GM19035 (cell line): ENCODE measurements around the gene TEAD1.

Experiments used
- ATAC-seq: cut with Tn5 transposase; IDR thresholded peaks from one replicate; pipeline ENCODE4 v1.9.1; 2021; ENCODE audit not compliant: unreplicated experiment

Gene TEAD1

GRCh38 chr11:12968826-12969225 is 294.6 kb downstream of the TEAD1 start:
- no peak for ATAC-seq

- ATAC-seq: no peak
Observed at GRCh38 chr11:12971955-12972354, 297.7 kb downstream of the TEAD1 start.

- ATAC-seq: no peak
Observed at GRCh38 chr11:12973528-12974181, 299.4 kb downstream of the TEAD1 start.

GRCh38 chr11:12975195-12975594 is 301.0 kb downstream of the TEAD1 start:
- ATAC-seq: no peak

GRCh38 chr11:12979928-12980689 is 305.9 kb downstream of the TEAD1 start:
- no peak for ATAC-seq

- no peak for ATAC-seq
Observed at GRCh38 chr11:12981676-12982522, 307.7 kb downstream of the TEAD1 start.

GRCh38 chr11:12983336-12983735 is 309.1 kb downstream of the TEAD1 start:
- ATAC-seq: no peak

- no peak for ATAC-seq
Observed at GRCh38 chr11:12986194-12986898, 312.1 kb downstream of the TEAD1 start.

GRCh38 chr11:12989428-12990161 is 315.4 kb downstream of the TEAD1 start:
- ATAC-seq: no peak

GRCh38 chr11:12990162-12990480 is 315.9 kb downstream of the TEAD1 start:
- ATAC-seq: no peak

GRCh38 chr11:12991426-12991825 is 317.2 kb downstream of the TEAD1 start:
- no peak for ATAC-seq

- ATAC-seq: no peak
Observed at GRCh38 chr11:12993626-12994025, 319.4 kb downstream of the TEAD1 start.
